PC-3 (cell line): Measurements from ENCODE around the gene VPS13C. TPM values are rescaled to one million over a fixed set of nuclear protein-coding genes. Genes with fewer than 3 reads are reported as not detected.

ENCODE experiments used
- ATAC-seq: fragments of 200-7000 bp; cut with Tn5 transposase; 2 replicates; pipeline ENCODE4 v1.9.1; 2020; ENCODE audit warnings: mild to moderate bottlenecking, moderate library complexity
- BruUV-seq: library from RNA; stranded (reverse); fragments of 400-500 nt; replicated peaks from 2 replicates; lab custom pipeline; 2021; lab: Mats Ljungman, UMichigan
- CTCF ChIA-PET: fragments of 300-600 bp; sonication (Branson Sonifier 250); formaldehyde crosslinking; loops from one replicate; lab custom pipeline; 2022; ENCODE audit warnings: antibody characterized with exemption; lab: Charles Lee
- POLR2A ChIA-PET: fragments of 300-600 bp; sonication (Branson Sonifier 250); formaldehyde crosslinking; loops from one replicate; lab custom pipeline; 2022; ENCODE audit warnings: antibody characterized with exemption; ENCODE audit not compliant: unreplicated experiment; lab: Charles Lee
- DNase-seq: peaks from one replicate; pipeline ENCODE4 v3.0.0-alpha.2; 2015
- H2AFZ ChIP-seq: fragments of 300-600 bp; sonication (generic); 2 replicates; pipeline ENCODE4 v1.6.0; 2016; ENCODE audit warnings: antibody characterized with exemption, low read length
- H3F3A ChIP-seq: fragments of 300-600 bp; sonication (generic); one replicate; pipeline ENCODE4 v1.6.0; 2017; ENCODE audit warnings: antibody characterized with exemption, low read length, control low read depth, mild to moderate bottlenecking; ENCODE audit not compliant: unreplicated experiment
- H3K27ac ChIP-seq: fragments of 300-600 bp; sonication (generic); 2 replicates; pipeline ENCODE4 v1.5.1; 2016; ENCODE audit warnings: mild to moderate bottlenecking, low read length
- H3K27me3 ChIP-seq: fragments of 300-600 bp; sonication (generic); 2 replicates; pipeline ENCODE4 v1.6.1; 2016; ENCODE audit warnings: low read length, mixed read lengths
- H3K36me3 ChIP-seq: fragments of 300-600 bp; sonication (generic); 2 replicates; pipeline ENCODE4 v1.6.1; 2016; ENCODE audit warnings: low read depth, mixed run types, low read length, mixed read lengths
- H3K4me1 ChIP-seq: fragments of 300-600 bp; sonication (generic); 2 replicates; pipeline ENCODE4 v1.5.1; 2016; ENCODE audit warnings: low read length; ENCODE audit not compliant: insufficient read depth
- H3K4me2 ChIP-seq: fragments of 300-600 bp; sonication (generic); 2 replicates; pipeline ENCODE4 v1.6.0; 2016; ENCODE audit warnings: low read length
- H3K4me3 ChIP-seq: fragments of 300-600 bp; sonication (generic); 2 replicates; pipeline ENCODE4 v1.5.1; 2016; ENCODE audit warnings: mild to moderate bottlenecking, low read length, mixed read lengths
- H3K79me2 ChIP-seq: fragments of 300-600 bp; sonication (generic); 2 replicates; pipeline ENCODE4 v1.6.1; 2017; ENCODE audit warnings: low read length, mixed read lengths
- H3K9ac ChIP-seq: fragments of 300-600 bp; sonication (generic); 2 replicates; pipeline ENCODE4 v1.6.0; 2016; ENCODE audit warnings: mild to moderate bottlenecking, low read length
- H3K9me2 ChIP-seq: fragments of 300-600 bp; sonication (generic); replicated peaks from 2 replicates; pipeline ENCODE4 v1.6.1; 2016; ENCODE audit warnings: mixed run types, low read length, mixed read lengths
- H3K9me3 ChIP-seq: fragments of 300-600 bp; sonication (generic); 2 replicates; pipeline ENCODE4 v1.6.1; 2016; ENCODE audit warnings: low read length, mixed read lengths
- H4K20me1 ChIP-seq: fragments of 300-600 bp; sonication (generic); 2 replicates; pipeline ENCODE4 v1.6.1; 2016; ENCODE audit warnings: low read length, mixed read lengths
- CTCF ChIP-seq: fragments of 300-600 bp; sonication (generic); conservative IDR thresholded peaks from 2 replicates; pipeline ENCODE4 v1.5.1; 2017; ENCODE audit warnings: antibody characterized with exemption, low read depth, mild to moderate bottlenecking, low read length
- EZH2 ChIP-seq: fragments of 300-600 bp; sonication (generic); IDR thresholded peaks from one replicate; pipeline ENCODE4 v1.6.1; 2017; ENCODE audit warnings: antibody characterized with exemption, mild to moderate bottlenecking, low read length; ENCODE audit not compliant: unreplicated experiment
- EZH2phosphoT487 ChIP-seq: fragments of 300-600 bp; sonication (generic); IDR thresholded peaks from 2 replicates; pipeline ENCODE4 v1.6.1; 2018; ENCODE audit warnings: mild to moderate bottlenecking, antibody characterized with exemption, low read length, borderline replicate concordance
- intact Hi-C: fragments of 100-400 bp; cut with micrococcal nuclease; formaldehyde crosslinking; loops from 2 replicates; pipeline ENCODE4 v1.9.0; 2023
- total RNA-seq: library from RNA; depleted of rRNA; stranded (reverse); fragments of >200 nt; gene quantifications from 2 replicates; pipeline ENCODE4 v1.2.3, GENCODE V29; 2014

The VPS13C gene
- total RNA-seq, 1 experiment from 2014 or later, result 11.4 TPM

GRCh38 chr15:61816856-61817255, 243.4 kb downstream of the VPS13C start:
- intact Hi-C loops, result no loop called here
- Histone ChIP-seq H3K4me2 (no peak overlapping the region), H3K27me3 (peaks cover 50% of the 10 kb centered on the region), H2AFZ (no peak overlapping the region), H3K36me3 (no peaks in the 10 kb centered on the region), H3K9me2 (no peaks in the 10 kb centered on the region), H3F3A (no peaks in the 10 kb centered on the region), H3K27ac (no peak overlapping the region), H3K4me1 (no peaks in the 10 kb centered on the region), H4K20me1 (no peaks in the 10 kb centered on the region), H3K4me3 (no peak overlapping the region), H3K79me2 (no peaks in the 10 kb centered on the region), H3K9ac (no peak overlapping the region), H3K9me3 (no peaks in the 10 kb centered on the region)
- ATAC-seq, result no peak
- no peak for TF ChIP-seq CTCF
- TF ChIP-seq EZH2phosphoT487, result no peak
- TF ChIP-seq EZH2, result no peak
- BruUV-seq, result no TSS peak
- no peak for DNase-seq
- CTCF ChIA-PET, result no interaction called here
- POLR2A ChIA-PET, result no interaction called here

GRCh38 chr15:61815356-61816083, 244.7 kb downstream of the VPS13C start:
- H3F3A ChIP-seq, result no peaks in the 10 kb centered on the region
- H3K4me3 ChIP-seq, result no peak overlapping the region
- H3K9ac ChIP-seq, result no peak overlapping the region
- H3K79me2 ChIP-seq, result no peaks in the 10 kb centered on the region
- H3K36me3 ChIP-seq, result no peaks in the 10 kb centered on the region
- H3K9me2 ChIP-seq, result no peaks in the 10 kb centered on the region
- H3K27me3 ChIP-seq, result peaks cover 46% of the 10 kb centered on the region
- BruUV-seq, result no TSS peak
- TF ChIP-seq CTCF (no peak), EZH2 (no peak), EZH2phosphoT487 (no peak)
- H3K9me3 ChIP-seq, result no peaks in the 10 kb centered on the region
- intact Hi-C loops, result no loop called here
- H2AFZ ChIP-seq, result no peak overlapping the region
- no peak overlapping the region for H3K27ac ChIP-seq
- no peaks in the 10 kb centered on the region for H3K4me1 ChIP-seq
- ATAC-seq, result no peak
- no peaks in the 10 kb centered on the region for H4K20me1 ChIP-seq
- ChIA-PET POLR2A (no interaction called here), CTCF (no interaction called here)
- DNase-seq, result no peak
- H3K4me2 ChIP-seq, result no peak overlapping the region

GRCh38 chr15:61812476-61812875, 247.8 kb downstream of the VPS13C start:
- no peaks in the 10 kb centered on the region for H3K36me3 ChIP-seq
- intact Hi-C loops, result no loop called here
- BruUV-seq, result no TSS peak

More at GRCh38 chr15:61812476-61812875, 247.8 kb downstream of the VPS13C start:
- POLR2A ChIA-PET, result no interaction called here
- Histone ChIP-seq H3K9me3 (no peaks in the 10 kb centered on the region), H3K9me2 (no peaks in the 10 kb centered on the region), H3K79me2 (no peaks in the 10 kb centered on the region), H3K4me1 (no peaks in the 10 kb centered on the region), H3K4me2 (no peak overlapping the region), H3K4me3 (no peak overlapping the region), H3F3A (no peaks in the 10 kb centered on the region), H3K27me3 (peaks cover 65% of the 10 kb centered on the region), H4K20me1 (no peaks in the 10 kb centered on the region), H2AFZ (no peak overlapping the region), H3K27ac (no peak overlapping the region), H3K9ac (no peak overlapping the region)
- TF ChIP-seq CTCF (no peak), EZH2phosphoT487 (no peak), EZH2 (no peak)
- no peak for ATAC-seq
- CTCF ChIA-PET, result no interaction called here
- DNase-seq, result no peak
